IPS-18c (cell line): ENCODE data around the gene NT5C2.

Experiments used
- H3K4me3 ChIP-seq: 2 replicates; pipeline ENCODE4 v1.7.0; 2013; ENCODE audit warnings: low read depth, mild to moderate bottlenecking, low read length, moderate library complexity; ENCODE audit not compliant: insufficient read depth
- H3K9me3 ChIP-seq: one replicate; pipeline ENCODE4 v1.6.1; 2013; ENCODE audit warnings: mild to moderate bottlenecking, low read length, moderate library complexity; ENCODE audit not compliant: control insufficient read depth, insufficient read depth

Gene NT5C2

DNA sequence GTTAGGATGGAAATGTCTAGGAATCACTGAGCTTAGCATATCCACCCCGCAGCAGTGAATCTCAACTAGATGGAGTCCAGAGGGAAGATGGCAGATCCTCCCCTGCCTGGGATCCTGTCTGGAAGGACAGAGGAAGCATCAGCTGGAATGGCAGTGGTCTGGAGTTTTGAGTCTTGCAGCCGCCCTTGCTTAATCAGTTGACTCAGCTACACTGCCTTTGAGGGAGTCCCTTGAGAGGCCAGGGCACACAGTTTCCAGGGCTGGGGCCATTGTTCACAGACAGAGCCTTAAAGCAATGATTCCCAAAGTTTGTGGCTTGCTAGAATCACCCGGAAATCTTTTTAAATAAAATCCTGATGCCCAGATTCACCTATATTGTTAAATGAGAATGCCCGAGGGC lies 128.1 kb downstream of the NT5C2 start:
- no peak overlapping the region for H3K4me3 ChIP-seq

DNA sequence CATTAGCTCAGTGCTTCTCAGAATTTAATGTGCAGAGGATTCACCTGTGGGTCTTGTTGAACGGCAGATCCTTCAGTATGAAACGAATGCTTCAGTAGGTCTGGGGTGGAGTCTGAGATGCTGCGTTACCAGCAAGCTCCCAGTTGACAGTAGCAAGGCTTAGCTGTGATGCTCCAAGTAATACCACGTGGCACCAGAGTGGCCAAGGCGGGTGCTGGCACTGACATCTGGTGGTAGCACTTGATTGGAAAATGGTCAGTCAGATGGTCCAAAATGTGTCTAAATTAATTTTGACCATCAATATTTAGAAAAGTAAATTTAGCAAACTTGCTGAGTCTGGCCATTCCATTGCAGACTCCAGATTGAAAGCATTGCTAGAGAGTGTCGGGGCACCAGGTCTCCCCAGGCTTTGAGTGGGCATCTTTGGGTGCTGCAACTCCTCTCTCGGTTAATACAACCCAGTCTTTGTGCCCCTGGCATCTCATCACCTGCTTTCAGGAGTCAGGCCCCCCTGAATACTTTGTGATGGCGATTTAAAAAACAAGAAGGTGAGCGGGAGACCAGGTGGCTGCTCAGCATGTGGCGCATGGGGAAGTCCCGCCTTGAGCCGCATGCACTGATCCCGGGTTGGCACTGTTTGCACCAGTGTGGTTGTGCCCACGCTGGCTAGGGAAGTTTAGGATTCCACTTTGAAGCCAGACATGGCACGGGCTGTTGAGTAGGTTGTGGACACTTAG lies 130.1 kb downstream of the NT5C2 start:
- no peak overlapping the region for H3K4me3 ChIP-seq
- peaks cover 2% of the 10 kb centered on the region for H3K9me3 ChIP-seq

More for the DNA sequence above, 128.1 kb downstream of the NT5C2 start:
- peaks cover 2% of the 10 kb centered on the region for H3K9me3 ChIP-seq

DNA sequence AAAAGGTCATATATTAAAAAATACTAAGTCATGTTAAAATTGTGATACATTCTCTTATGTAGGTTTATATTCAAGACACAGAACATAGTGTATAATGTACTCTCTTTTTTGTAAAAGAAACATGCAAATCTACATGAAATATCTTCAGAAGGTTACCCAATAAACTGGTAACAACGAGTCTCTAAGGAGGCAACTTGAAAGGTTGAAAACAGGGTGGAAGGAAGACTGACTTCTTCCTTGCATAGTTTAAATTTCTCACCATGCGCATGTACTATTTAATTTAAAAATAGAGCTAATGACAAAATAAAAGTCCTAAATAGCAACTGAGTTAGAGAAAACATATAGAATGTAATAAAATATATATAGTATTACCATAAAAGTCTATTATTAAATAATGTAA lies 132.5 kb downstream of the NT5C2 start:
- no peak overlapping the region for H3K4me3 ChIP-seq
- H3K9me3 ChIP-seq: peaks cover 2% of the 10 kb centered on the region

DNA sequence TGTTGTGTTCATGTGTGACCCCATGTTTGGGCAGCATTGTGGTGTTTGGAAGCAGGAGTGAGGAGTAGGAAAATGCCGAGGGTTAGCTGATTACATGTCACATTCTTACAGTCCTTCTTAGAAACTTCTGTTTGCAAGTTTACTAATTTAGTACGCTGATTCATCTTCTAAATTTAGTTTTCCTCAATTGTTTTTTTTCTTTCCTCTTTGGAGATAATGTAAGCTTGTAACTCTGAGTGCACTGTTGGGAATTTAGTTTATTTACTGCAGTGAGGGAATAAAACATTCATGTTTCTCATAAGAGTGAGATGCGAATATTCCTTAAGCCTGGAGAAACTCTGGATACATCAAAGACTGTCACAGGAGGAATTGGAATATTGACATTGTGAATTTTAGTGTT lies 135.0 kb downstream of the NT5C2 start:
- no peaks in the 10 kb centered on the region for H3K9me3 ChIP-seq
- H3K4me3 ChIP-seq: no peak overlapping the region

DNA sequence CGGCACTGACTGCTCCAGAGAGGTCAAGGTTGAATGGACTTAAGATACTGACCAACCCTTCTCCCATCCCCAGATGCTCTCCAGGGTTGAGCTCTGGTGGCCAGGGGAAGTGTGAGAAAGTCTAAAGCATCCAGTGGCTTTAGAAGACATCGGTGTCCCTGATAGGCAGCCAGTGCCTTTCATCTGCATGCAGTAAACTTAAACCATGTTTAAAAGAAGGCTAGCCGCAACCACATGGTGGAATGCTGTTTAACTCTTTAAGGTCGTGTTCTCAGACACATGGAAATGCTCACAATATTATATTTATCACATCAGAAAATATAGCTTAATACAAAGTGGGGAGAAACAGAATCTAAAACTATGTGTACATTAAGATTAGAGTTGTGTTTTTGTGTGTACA lies 138.0 kb downstream of the NT5C2 start:
- Histone ChIP-seq H3K4me3 (no peak overlapping the region), H3K9me3 (no peaks in the 10 kb centered on the region)

DNA sequence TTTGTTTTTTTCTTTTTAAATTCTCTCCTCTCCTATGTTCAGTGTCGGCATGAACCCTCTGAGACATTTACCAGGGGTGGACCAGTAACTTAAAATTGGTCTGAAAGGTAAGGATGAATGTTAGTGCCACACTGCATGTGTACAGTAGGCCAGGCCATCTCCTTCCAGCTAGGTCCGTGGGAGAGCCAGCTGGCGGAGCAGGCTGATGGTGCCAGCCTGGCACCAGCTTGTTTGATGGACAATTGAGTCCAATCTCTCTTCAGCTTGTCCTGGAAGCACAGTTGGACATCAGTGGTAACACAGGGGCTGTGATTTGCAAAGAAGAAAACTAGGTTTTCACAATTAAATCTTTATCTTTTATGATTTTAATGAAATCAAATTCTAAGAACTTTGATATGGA lies 138.5 kb downstream of the NT5C2 start:
- H3K4me3 ChIP-seq: no peak overlapping the region

DNA sequence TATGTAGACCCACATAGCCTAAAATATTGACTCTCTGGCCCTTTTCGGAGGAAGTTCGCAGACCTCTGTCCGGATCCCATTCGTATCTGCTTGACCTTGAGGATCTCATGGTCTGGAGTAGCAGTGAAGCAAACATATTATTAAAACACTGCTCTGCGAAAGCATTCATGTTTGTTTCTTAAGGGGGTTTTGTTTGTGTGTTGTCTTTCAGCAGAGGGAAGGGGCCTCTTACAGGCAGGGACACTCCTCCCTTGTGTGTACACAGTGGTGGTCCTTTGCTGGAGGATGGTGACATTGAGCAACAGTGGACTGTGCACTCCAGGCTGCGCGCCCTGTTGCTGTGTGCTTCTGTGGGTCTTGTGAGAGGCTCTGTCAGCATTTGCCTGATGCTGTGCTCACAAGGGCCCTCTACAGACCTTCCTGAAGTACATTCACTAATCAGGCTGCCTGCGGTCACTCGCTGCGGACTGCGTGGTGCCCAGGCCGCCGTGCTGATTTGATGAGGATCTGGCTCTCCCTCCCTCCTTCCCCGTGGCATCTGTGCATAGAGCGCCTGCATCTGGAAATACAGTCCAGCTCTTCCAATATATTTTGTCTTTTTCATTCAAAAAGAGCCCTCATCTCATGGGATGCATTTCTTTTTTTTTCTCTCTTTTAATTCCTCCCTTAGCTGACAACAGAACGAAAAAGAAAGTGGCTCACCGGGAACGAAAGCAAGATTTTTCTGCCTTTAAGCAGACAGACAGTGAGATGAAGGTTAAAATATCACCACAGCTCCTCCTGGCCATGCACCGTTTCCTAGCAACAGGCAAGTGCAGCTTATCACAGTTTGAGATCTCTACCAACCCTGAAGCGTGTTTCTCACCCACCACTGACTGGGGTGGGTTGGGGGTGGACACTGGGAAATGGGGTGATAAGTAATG lies 139.2 kb downstream of the NT5C2 start:
- Histone ChIP-seq H3K4me3 (no peak overlapping the region), H3K9me3 (no peaks in the 10 kb centered on the region)

More for the DNA sequence above, 138.5 kb downstream of the NT5C2 start:
- H3K9me3 ChIP-seq: no peaks in the 10 kb centered on the region

DNA sequence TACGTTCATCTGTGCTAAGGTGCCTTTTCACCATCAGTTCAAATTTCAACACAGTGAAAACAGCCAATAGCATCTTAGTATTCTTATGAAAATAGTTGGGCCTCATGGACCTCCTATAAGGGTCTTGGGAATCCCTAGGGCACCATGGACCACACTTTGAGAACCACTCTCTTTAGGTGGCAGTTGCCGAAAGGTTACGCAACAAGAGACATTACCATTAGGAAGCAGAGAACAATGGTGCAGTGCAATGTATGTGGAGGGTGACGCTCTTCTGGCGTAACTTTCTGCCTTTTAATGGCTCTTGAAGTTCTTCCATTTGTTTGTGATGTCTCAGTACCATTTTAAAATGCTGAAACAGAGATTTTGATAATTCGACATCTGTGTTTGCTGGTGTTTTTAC lies 143.8 kb downstream of the NT5C2 start:
- no peaks in the 10 kb centered on the region for H3K9me3 ChIP-seq
- no peak overlapping the region for H3K4me3 ChIP-seq

DNA sequence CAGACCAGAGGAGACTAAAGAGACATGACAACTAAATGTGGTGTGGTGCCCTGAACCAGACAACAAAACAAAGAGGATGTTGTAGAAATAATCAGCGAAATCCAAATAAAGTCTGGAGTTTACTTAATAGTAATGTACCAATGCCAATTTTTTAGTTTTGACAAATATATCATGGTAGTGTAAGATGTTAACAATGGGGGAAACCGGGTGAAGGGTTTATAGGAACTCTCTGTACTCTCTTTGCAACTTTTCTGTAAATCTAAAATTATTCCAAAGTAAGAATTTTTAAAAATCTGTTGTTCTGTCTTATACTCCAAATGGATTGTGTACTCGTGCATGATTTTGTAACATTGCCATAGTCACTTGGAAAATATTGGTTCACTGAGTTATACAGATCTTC lies 145.7 kb downstream of the NT5C2 start:
- H3K4me3 ChIP-seq: no peak overlapping the region
- no peaks in the 10 kb centered on the region for H3K9me3 ChIP-seq

DNA sequence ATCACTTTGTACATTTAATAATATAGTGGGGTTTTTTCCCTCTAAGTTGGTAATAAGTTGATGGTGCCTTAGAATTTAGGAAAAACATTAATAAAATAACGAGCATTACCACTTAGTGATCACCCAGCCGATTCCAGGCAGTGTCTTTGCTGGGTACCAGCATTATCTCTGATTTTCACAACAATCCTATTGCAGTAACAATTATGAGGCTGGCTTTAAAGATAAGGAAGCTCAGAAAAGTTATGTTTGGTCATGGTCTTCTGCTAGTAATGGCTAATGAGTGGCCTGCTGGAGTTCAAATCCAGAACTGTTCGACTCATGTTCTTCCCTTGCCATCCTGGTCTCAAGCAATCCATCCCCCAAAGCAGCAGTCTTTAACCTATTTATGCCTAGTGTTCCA lies 147.1 kb downstream of the NT5C2 start:
- no peak overlapping the region for H3K4me3 ChIP-seq
- no peaks in the 10 kb centered on the region for H3K9me3 ChIP-seq

DNA sequence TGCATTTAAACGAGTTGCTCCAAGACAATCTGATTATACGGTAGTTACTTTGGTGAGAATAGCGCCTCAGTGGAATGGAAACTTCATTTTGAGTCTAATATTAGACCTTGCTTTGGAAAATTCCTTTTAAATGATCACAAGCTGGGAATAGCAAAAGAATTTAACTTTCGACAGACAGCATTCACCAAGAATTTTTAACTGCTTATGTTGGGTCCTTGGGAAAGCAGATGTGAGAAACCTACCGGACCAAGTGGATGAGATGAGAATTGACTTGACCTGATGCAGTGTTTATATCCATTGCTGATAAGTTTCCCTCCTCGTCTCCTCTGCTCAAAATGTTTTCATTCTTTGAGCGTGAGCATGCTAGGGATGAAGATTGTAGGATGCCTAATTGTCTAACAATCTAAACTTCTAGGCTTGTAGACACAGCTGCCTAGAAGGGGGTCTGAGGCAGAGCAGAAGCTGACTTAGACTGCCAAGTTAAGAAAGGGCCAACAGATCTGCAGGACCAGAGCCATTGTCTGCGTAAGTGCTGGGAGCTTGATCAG lies 148.1 kb downstream of the NT5C2 start:
- no peaks in the 10 kb centered on the region for H3K9me3 ChIP-seq
- H3K4me3 ChIP-seq: no peak overlapping the region

DNA sequence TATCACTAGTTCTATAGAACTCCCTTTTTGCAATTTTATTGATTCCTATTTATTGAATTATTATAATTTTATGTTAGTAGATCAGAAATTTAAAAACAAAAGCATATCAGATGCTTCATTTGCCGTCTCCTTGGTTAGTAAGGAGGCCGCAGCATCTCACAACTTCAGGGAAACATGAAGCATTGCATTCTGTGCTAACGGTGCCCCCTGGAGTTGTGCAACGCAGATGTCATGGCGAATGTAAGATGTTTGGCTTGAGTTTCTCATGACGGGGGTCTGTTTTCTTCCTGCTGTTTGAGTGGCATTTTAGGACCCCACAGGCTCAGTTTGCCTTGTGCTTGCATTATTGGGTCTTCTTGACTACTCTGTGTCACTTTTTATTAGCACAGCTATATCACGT lies 150.2 kb downstream of the NT5C2 start:
- Histone ChIP-seq H3K4me3 (no peak overlapping the region), H3K9me3 (no peaks in the 10 kb centered on the region)

DNA sequence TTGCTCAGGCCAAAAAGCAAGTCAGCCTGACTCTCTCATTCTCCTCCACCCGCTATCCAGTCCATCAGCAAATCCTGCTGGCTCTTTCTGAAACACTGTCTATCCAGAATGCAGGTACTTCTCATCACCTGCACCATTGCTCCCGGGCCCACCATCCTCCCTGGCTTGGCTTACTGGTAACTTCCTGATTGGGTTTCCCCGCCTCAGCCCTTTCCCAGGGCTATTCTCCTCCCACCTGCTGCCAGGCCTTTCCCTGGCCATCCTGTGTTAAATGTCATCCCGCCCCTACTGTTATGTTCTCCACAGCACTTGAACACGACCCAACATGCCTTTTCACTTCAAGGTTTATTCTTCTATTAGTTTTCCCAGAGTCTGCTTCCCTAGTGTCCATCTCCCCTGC lies 150.9 kb downstream of the NT5C2 start:
- no peaks in the 10 kb centered on the region for H3K9me3 ChIP-seq
- no peak overlapping the region for H3K4me3 ChIP-seq

DNA sequence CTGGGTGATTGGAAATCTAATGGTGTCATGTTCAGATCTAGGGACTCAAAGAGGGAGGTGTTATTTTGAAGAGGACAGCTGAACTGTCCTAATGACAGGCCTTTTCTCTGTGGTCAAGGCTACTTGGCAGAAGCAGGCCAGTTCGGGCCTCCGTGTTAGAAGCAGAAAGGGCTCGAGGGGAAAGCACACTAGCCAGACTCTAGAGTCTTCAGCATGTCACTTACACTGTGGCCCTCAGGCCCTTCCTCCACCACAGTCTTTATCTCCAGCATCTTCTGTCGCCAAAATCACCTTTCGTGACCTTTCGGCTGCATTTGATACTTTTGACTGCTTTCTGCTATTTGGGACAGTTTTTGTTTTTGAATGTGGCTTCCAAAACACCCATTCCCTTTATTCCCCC lies 151.7 kb downstream of the NT5C2 start:
- H3K4me3 ChIP-seq: no peak overlapping the region
- no peaks in the 10 kb centered on the region for H3K9me3 ChIP-seq

DNA sequence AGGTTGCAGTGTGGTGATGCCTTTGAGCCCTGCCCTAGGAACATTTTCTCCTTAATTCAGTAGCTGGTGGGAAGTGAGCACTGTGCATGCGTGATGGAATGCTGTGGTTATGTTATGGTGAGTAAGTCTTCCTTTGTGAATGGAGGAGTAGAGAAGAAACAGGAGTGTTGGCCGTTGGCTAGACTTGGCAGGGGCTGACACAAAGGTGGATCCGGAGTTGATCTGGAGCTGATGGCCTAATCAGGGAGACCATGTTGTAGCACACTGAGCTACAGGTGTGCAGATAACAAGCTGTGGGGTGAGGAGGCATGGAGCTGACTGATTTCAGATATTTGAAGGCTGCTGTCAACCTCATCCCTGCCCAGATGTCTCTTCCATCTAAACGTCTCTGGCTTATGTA lies 152.7 kb downstream of the NT5C2 start:
- Histone ChIP-seq H3K9me3 (no peaks in the 10 kb centered on the region), H3K4me3 (no peak overlapping the region)

DNA sequence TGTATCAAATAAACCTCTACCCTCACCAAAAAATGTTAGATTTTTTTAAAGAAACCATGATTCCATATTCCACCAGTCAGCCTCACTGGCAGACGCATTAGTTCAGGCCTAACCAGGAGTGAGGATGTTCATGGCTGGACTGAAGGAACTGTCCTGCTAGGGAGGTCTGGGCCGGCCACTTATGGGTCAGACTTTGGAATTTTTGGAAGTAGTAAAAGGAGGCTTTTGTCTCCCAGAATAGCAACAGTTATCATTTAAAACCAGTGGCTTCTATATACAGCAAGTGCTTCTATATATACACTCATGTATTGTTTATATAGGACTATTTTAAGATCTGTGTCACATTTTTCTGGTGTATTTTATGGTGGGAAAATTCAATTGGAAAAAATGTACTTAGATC lies 154.5 kb downstream of the NT5C2 start:
- H3K9me3 ChIP-seq: no peaks in the 10 kb centered on the region
- H3K4me3 ChIP-seq: no peak overlapping the region
